Thyroid gland (tissue), 4 donors: ENCODE measurements around the gene TOP2A. TPM values are rescaled to one million over a fixed set of nuclear protein-coding genes. Genes with fewer than 3 reads are reported as not detected.

Experiments
- DNase-seq, 2 donors: peaks; one replicate each; pipeline ENCODE4 v3.0.0-alpha.2; 2019
- H3K27ac ChIP-seq, 3 donors: fragments of 200-600 bp; sonication (generic); 1 replicate in 2 of 3; 2 replicates in 1 of 3; pipeline ENCODE4 v1.5.1; 2016 to 2019; ENCODE audit warnings: mild to moderate bottlenecking in 1 of 3, moderate library complexity in 1 of 3
- H3K27me3 ChIP-seq: fragments of 200-600 bp; sonication (generic); one replicate; pipeline ENCODE4 v1.5.1; 2019
- H3K36me3 ChIP-seq, 2 donors: fragments of 200-600 bp; sonication (generic); one replicate each; pipeline ENCODE4 v1.5.1; 2016 to 2019
- H3K4me1 ChIP-seq, 2 donors: fragments of 200-600 bp; sonication (generic); one replicate each; pipeline ENCODE4 v1.5.1; 2017 to 2019
- H3K4me3 ChIP-seq, 3 donors: fragments of 200-600 bp; sonication (generic); replicated peaks in 1 of 3; 1 replicate in 2 of 3; 2 replicates in 1 of 3; pipeline ENCODE4 v1.5.1; 2016; ENCODE audit warnings: mild to moderate bottlenecking in 1 of 3
- H3K9me3 ChIP-seq: fragments of 200-600 bp; sonication (generic); one replicate; pipeline ENCODE4 v1.5.1; 2017
- POLR2A ChIP-seq, 2 donors: fragments of 450-650 bp; IDR thresholded peaks; one replicate each; pipeline ENCODE4 v1.6.1; 2017; ENCODE audit warnings: antibody characterized with exemption in 2 of 2, mild to moderate bottlenecking in 2 of 2, moderate library complexity in 1 of 2
- WGBS, 2 donors: methylation state at CpG; one replicate each; pipeline ENCODE4 v1.1.5; 2017; 5-methylcytosine and 5-hydroxymethylcytosine counted together
- intact Hi-C: fragments of 100-400 bp; cut with DNase I; formaldehyde crosslinking; loops from one replicate; pipeline ENCODE4 v1.15.1; 2023
- small RNA-seq: library from RNA; depleted of rRNA; stranded (forward); fragments of <200 nt; gene quantifications from one replicate; pipeline ENCODE3, GENCODE V24; 2016
- total RNA-seq, 4 donors: library from RNA; depleted of rRNA; stranded (reverse); fragments of >200 nt; gene quantifications; one replicate each; pipeline ENCODE4 v1.2.3, GENCODE V29; 2016
- TF ChIP-seq, protein P1 (sequence below), 6 experiments: fragments of 200-600 bp in 3 of 6; fragments of 450-650 bp in 3 of 6; sonication (generic) in 3 of 6; IDR thresholded peaks; one replicate each; pipeline ENCODE4 v1.5.1; 2016 to 2019; ENCODE audit warnings: antibody characterized with exemption in 6 of 6, mild to moderate bottlenecking in 2 of 6, inconsistent platforms in 1 of 6, moderate library complexity in 1 of 6

The TOP2A gene
- total RNA-seq, 4 donors from 2014 or later, result 0.20 to 5.2 (median 2.2) TPM

DNA sequence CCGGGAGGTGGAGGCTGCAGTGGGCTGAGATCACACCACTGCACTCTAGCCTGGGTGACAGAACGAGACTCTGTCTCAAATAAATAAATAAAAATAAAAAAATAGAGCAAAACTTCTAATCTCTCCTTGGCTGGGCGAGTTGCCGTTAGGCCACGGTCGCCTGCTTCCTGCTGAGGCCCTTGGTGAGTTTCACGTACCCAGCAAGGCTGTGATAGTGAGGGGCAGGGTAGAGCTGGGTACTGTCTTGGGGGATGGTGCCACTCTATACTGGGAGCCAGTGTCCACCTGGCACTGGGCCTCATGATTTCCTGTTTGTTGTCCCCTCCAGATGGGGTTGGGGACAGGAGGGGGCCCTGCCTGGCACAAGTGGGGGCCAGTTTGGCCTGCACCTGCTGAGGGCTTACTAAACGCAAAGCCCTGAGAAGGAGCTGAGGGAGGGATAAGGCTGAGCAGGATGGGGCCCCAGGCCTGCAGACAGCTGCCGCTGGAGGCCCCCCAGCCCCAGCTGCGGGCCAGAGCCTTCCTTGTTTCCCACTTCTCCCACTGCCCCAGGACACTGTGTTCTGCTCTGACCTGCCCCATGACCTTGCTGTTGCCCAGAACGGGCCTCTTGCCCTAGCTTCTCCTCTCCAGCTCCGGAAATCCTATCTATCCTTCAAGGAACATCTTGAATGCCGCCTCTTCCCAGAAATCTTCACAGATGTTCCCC lies 78.6 kb downstream of the TOP2A start:
- WGBS, 2 donors, result 75 to 90% methylated on average over 13 of the region's 13 CpGs
- no peaks in the 10 kb centered on the region for H3K9me3 ChIP-seq
- TF ChIP-seq POLR2A (IDR thresholded peaks at IDR 0.05), result no peak
- TF ChIP-seq, protein P1, sequence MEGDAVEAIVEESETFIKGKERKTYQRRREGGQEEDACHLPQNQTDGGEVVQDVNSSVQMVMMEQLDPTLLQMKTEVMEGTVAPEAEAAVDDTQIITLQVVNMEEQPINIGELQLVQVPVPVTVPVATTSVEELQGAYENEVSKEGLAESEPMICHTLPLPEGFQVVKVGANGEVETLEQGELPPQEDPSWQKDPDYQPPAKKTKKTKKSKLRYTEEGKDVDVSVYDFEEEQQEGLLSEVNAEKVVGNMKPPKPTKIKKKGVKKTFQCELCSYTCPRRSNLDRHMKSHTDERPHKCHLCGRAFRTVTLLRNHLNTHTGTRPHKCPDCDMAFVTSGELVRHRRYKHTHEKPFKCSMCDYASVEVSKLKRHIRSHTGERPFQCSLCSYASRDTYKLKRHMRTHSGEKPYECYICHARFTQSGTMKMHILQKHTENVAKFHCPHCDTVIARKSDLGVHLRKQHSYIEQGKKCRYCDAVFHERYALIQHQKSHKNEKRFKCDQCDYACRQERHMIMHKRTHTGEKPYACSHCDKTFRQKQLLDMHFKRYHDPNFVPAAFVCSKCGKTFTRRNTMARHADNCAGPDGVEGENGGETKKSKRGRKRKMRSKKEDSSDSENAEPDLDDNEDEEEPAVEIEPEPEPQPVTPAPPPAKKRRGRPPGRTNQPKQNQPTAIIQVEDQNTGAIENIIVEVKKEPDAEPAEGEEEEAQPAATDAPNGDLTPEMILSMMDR (IDR thresholded peaks at IDR 0.05), result no peak
- H3K4me1 ChIP-seq, result peaks cover 23 to 80% of the 10 kb centered on the region in 2 donors
- no peaks in the 10 kb centered on the region for H3K27me3 ChIP-seq
- no peaks in the 10 kb centered on the region for H3K36me3 ChIP-seq
- intact Hi-C loops, result no loop called here
- H3K4me3 ChIP-seq, result no peak overlapping the region
- peak overlapping the region in 2 of 3 donors; percentile 13 to 41 for H3K27ac ChIP-seq
- DNase-seq, result no peak

Small RNAs within 50 kb of the gene (small RNA-seq; reads per million reads assigned to genes)
- gene RF00019, result not detected
- not detected for gene RNA5SP441

Other genes with a start within 250 kb of the TOP2A start
- gene RAPGEFL1, start 240.4 kb downstream of the TOP2A start, total RNA-seq, result 1 to 10 TPM; 1.3 to 5.2 (median 4.1) TPM
- 10 to 100 TPM; 13.2 to 14.6 (median 14.5) TPM for gene WIPF2, start 198.6 kb downstream of the TOP2A start, total RNA-seq
- gene CDC6, start 130.0 kb downstream of the TOP2A start, total RNA-seq, result 1 to 10 TPM in 1 of 4 donors, under 1 TPM in 3; 0.63 to 5.2 (median 0.79) TPM
- 10 to 100 TPM; 20.0 to 60.9 (median 35.2) TPM for gene RARA, start 108.7 kb downstream of the TOP2A start, total RNA-seq
- 1 to 10 TPM; 1.6 to 3.4 (median 1.7) TPM for gene GJD3, start 53.2 kb downstream of the TOP2A start, total RNA-seq
- gene IGFBP4, start 25.6 kb upstream of the TOP2A start, total RNA-seq, result 100 to 1,000 TPM; 234 to 334 (median 274) TPM
- gene TNS4, start 83.7 kb upstream of the TOP2A start, total RNA-seq, result 10 to 100 TPM in 2 of 4 donors, 1 to 10 TPM in 2; 5.4 to 24.7 (median 16.2) TPM
- 1 to 10 TPM in 1 of 4 donors, under 1 TPM in 2, not detected in 1; 0.27 to 1.6 (median 0.93) TPM for gene CCR7, start 147.6 kb upstream of the TOP2A start, total RNA-seq
- gene SMARCE1, start 229.9 kb upstream of the TOP2A start, total RNA-seq, result 100 to 1,000 TPM in 3 of 4 donors, 10 to 100 TPM in 1; 82.1 to 125 (median 108) TPM
- gene KRT222, start 247.3 kb upstream of the TOP2A start, total RNA-seq, result 1 to 10 TPM in 3 of 4 donors, under 1 TPM in 1; 0.50 to 5.7 (median 2.3) TPM